Putamen (tissue), 1 donor: ENCODE results near the gene ZSCAN1.
A peak's percentile ranks its signal among the peaks of the same experiment; 100 is the strongest.

Source experiments
- DNase-seq: peaks from one replicate; pipeline ENCODE4 v3.0.0-alpha.2; 2016; ENCODE audit warnings: low spot score

The ZSCAN1 gene

GRCh38 chr19:58040751-58041525, 7.1 kb downstream of the ZSCAN1 start:
- no peak for DNase-seq

- DNase-seq, result no peak
Measured at GRCh38 chr19:58042495-58043340, 8.9 kb downstream of the ZSCAN1 start.

GRCh38 chr19:58044391-58044790, 10.6 kb downstream of the ZSCAN1 start:
- no peak for DNase-seq

DNA sequence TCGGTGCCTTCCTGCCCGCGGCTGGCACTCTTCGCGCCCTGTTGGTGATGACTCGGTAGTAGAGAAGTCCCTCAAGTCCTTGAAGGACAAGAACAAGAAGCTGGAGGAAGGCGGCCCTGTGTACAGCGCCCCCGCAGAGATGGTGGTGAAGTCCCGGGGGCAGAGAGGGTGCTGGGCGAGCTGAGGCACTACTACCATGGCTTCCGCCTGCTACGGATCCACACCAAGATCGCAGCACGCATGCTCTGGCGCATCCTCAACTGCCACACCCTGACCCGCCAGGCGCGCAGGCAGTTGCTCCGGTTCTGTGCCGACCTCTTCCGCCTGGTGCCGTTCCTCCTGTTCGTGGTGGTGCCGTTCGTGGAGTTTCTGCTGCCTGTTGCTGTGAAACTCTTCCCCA, 11.1 kb downstream of the ZSCAN1 start:
- no peak for DNase-seq

DNA sequence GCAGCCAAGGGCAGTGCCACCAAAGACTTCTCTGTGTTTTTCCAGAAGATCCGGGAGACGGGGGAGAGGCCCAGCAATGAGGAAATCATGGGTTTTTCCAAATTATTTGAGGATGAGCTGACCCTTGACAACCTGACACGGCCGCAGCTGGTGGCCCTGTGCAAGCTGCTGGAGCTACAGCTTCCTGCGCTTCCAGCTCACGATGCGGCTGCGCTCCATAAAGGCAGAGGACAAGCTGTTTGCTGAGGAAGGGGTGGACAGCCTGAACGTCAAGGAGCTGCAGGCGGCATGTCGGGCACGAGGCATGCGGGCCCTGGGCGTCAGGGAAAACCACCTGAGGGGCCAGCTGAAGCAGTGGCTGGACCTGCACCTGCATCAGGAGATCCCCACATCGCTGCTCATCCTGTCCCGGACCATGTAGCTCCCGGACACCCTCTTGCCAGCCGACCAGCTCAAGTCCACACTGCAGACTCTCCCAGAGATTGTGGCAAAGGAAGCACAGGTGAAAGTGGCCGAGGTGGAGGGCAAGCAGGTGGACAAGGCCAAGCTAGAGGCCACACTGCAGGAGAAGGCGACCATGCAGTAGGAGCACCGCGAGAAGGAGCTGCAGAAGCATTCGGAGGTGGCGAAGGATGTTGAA, 11.7 kb downstream of the ZSCAN1 start:
- no peak for DNase-seq

DNA sequence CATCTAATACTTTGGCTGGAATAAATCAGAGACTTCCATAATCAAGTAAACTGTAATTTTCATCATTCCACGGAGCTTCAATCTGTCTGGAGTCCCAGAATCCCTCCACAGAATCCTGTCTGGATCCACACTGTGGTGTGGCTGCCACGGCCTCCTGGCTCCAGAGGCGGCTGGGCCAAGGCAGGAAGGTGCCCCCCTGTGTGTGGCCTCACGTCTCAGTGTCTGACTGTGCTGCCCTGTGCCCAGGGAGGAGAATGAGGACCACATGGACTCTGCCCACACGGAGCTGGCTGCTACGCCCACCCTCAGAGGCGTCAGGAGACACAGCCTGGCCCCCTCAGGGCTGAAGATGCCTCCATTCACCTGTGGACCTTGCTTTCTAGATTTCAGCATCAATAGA, 13.0 kb downstream of the ZSCAN1 start:
- DNase-seq, result no peak

DNA sequence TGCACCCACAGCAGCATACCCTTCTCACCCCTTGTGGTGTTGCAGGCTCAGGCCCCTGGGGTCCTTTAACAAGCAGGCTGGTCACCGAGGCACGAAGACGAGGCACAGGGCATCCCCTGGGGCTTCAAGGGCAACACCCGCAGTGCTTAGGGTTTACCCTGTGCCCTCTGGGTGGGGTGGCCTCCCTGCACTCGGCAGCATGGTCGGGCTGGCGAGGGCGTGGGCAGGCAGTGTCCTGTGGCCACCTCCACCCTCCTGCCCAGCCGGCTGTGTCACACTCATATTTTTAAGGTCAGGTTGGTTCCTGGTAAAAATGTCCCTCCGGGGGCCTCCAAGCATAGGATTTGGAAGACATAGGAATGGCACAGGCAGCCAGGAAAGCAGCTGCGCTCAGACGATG, 13.8 kb downstream of the ZSCAN1 start:
- no peak for DNase-seq

GRCh38 chr19:58052256-58052655, 18.4 kb downstream of the ZSCAN1 start:
- no peak for DNase-seq

- DNase-seq, result no peak
Measured at GRCh38 chr19:58053480-58054156, 19.8 kb downstream of the ZSCAN1 start.

- peak; percentile 64 for DNase-seq
Measured at GRCh38 chr19:58054901-58055874, 21.4 kb downstream of the ZSCAN1 start.

GRCh38 chr19:58056261-58056660, 22.4 kb downstream of the ZSCAN1 start:
- DNase-seq, result no peak

- DNase-seq, result no peak
Measured at GRCh38 chr19:58056861-58057260, 23.0 kb downstream of the ZSCAN1 start.

DNA sequence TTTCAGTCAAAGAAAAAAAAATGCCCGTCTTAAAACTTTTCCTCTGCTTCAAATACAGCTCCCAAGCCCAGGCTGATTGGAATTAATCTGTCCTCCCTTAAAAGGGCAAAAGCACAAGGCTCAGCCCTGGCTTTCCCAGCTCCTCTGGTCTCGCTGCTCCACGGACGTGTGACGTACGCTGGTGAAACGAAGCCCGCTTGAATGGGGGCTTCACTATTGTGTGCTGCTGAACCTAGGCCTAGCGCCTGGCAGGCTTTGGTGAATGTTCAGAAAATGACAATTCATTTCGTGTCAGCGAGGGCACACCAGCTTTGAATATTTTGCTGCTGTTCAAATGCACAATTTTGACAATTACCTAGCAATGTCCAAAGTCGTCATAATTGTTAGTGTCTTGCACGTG, 24.6 kb downstream of the ZSCAN1 start:
- no peak for DNase-seq

DNA sequence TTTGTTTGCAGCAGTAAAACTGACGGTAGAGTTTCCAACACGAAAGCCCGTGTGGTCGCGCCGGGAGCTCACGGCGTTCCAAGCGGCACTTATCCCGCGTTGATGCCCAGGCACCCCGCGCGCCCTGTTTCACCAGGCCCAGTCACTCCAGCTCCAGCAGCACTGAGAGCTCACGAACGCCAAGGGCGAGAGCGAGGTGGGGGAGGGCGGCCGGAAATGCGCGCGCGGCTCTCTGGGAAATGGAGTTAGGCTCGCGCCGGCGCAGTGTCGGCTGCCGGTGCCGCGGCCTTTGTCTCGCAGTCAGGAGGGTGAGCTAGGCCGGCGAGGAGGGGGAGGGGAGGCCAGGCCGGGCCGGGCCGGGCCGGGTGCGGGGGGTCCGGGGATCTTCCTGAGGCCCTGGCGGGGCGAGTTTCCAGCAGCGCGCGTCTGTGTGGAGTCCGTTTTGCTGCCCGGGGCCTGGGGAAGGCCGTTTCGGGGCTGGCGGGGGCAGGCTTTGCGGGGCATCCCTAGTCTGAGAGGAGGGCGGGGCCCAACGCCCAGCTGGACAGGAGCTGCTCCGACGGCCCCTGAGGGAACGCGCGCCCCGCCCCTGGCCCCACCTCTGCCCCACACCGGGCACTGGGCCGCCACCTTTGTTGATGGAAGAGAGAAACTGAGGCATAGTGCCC, 25.3 kb downstream of the ZSCAN1 start, which contains the start of gene ZNF135:
ZNF135 (plus strand) TSS at position 280 of the 668 bp plus-strand sequence. CDS start 721 bp downstream, outside the sequence.
- DNase-seq, result peak; percentile 92

DNA sequence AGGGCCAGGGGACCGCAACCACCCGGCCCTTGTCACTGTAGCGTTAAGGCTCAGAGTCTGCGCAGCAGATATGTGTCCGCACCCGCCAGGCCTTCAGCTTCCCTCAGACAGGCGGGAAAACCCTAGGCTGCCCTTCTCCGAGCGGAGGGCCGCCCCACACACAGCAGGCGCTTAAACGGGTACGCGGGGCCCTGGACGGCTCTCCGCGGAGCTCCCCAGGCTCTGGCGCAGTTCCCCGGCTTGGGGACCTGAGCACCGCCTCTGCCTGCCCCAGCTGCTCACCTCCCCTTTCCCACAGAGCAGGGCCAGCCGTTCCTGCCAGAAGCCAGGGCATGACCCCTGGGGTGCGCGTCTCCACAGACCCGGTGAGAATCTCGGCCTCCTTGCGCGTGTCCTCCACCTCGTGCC, 25.9 kb downstream of the ZSCAN1 start:
- DNase-seq, result no peak

GRCh38 chr19:58060231-58060630, 26.4 kb downstream of the ZSCAN1 start:
- DNase-seq, result no peak

GRCh38 chr19:58063712-58064111, 29.9 kb downstream of the ZSCAN1 start:
- DNase-seq, result no peak

DNA sequence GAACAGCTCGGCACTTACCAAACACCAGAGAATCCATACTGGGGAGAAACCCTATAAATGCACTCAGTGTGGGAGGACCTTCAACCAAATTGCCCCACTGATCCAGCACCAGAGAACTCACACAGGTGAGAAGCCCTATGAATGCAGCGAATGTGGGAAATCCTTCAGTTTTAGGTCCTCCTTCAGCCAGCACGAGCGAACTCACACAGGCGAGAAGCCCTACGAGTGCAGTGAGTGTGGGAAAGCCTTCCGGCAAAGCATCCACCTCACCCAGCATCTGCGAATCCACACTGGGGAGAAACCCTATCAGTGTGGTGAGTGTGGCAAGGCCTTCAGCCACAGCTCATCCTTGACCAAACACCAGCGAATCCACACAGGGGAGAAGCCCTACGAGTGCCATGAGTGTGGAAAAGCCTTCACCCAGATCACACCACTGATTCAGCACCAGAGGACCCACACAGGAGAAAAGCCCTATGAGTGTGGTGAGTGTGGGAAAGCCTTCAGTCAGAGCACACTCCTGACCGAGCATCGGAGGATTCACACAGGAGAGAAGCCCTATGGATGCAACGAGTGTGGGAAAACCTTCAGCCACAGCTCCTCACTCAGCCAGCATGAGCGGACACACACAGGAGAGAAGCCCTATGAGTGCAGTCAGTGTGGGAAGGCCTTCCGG, 33.6 kb downstream of the ZSCAN1 start:
- no peak for DNase-seq

DNA sequence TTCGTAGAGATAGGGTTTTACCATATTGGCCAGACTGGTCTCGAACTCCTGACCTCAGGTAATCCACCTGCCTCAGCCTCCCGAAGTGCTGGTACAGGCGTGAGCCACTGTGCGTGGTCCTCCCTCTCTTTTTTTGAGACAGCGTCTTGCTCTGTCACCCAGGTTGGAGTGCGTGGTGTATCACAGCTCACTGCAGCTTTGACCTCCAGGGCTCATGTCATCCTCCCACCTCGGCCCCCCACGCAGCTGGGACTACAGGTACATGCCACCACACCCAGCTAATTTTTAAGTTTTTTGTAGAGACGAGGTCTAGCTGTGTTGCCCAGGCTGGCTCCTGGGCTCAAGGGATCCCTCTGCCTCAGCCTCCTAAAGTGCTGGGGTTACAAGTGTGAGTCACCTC, 46.0 kb downstream of the ZSCAN1 start:
- DNase-seq, result no peak

DNA sequence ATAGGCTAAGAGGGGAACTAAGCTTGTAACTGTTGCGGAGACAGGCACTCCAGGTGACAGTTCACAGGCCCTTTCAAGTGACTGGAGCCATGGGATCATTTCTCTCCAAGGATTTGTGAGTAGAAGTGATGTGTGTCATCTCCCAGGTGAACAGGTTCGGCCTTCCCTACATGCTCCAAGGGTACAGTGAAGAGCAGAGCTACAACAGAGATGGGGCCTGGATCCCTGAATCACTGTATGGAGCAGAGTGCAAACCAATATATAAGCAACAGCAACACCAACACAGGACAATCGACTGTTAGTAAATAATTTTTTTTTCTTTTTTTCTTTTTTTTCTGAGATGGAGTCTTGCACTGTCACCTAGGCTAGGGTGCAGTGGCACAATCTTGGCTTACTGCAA, 49.2 kb downstream of the ZSCAN1 start:
- no peak for DNase-seq
